T-helper 1 cell treated with Interleukin-12 subunit alpha and Interleukin-12 subunit beta and Interleukin-4 antibody, amounts not matched to agents 30 μg/mL and 1 μg/mL, for 36 hours (primary cell): ENCODE data around the gene HDDC2.
A peak's percentile ranks its signal among the peaks of the same experiment; 100 is the strongest.

ENCODE experiments used
- H3K27ac Mint-ChIP-seq: one replicate; pipeline ENCODE4 v1.8.0; 2021; ENCODE audit warnings: mild to moderate bottlenecking, mixed read lengths
- H3K27me3 Mint-ChIP-seq: one replicate; pipeline ENCODE4 v1.8.0; 2021; ENCODE audit warnings: low read depth, mixed read lengths
- H3K36me3 Mint-ChIP-seq: one replicate; pipeline ENCODE4 v1.8.0; 2021; ENCODE audit warnings: low read depth, mixed read lengths
- H3K4me1 Mint-ChIP-seq: one replicate; pipeline ENCODE4 v1.8.0; 2021; ENCODE audit warnings: low read depth, mixed read lengths
- H3K4me3 Mint-ChIP-seq: one replicate; pipeline ENCODE4 v1.8.0; 2021; ENCODE audit warnings: mild to moderate bottlenecking, moderate library complexity, mixed read lengths
- H3K9me3 Mint-ChIP-seq: one replicate; pipeline ENCODE4 v1.8.0; 2021; ENCODE audit warnings: mixed read lengths

Gene HDDC2

GRCh38 chr6:125314009-125314581, 12.3 kb upstream of the HDDC2 start:
- Mint-ChIP-seq H3K27ac (no peak overlapping the region), H3K27me3 (peaks cover 15% of the 10 kb centered on the region), H3K4me3 (no peak overlapping the region), H3K9me3 (no peaks in the 10 kb centered on the region), H3K36me3 (no peaks in the 10 kb centered on the region), H3K4me1 (no peaks in the 10 kb centered on the region)

- H3K4me3 Mint-ChIP-seq, result no peak overlapping the region
- peaks cover 4% of the 10 kb centered on the region for H3K4me1 Mint-ChIP-seq
- peaks cover 15% of the 10 kb centered on the region for H3K27me3 Mint-ChIP-seq
- no peaks in the 10 kb centered on the region for H3K36me3 Mint-ChIP-seq
- H3K27ac Mint-ChIP-seq, result no peak overlapping the region
- H3K9me3 Mint-ChIP-seq, result no peaks in the 10 kb centered on the region
Measured at GRCh38 chr6:125312950-125313349, 11.2 kb upstream of the HDDC2 start.

- Mint-ChIP-seq H3K4me3 (no peak overlapping the region), H3K27ac (no peak overlapping the region), H3K27me3 (peaks cover 15% of the 10 kb centered on the region), H3K36me3 (no peaks in the 10 kb centered on the region), H3K9me3 (no peaks in the 10 kb centered on the region), H3K4me1 (peaks cover 6% of the 10 kb centered on the region)
Measured at GRCh38 chr6:125312478-125312877, 10.7 kb upstream of the HDDC2 start.

GRCh38 chr6:125310994-125311649, 9.4 kb upstream of the HDDC2 start:
- no peaks in the 10 kb centered on the region for H3K36me3 Mint-ChIP-seq
- no peak overlapping the region for H3K27ac Mint-ChIP-seq
- no peaks in the 10 kb centered on the region for H3K9me3 Mint-ChIP-seq
- H3K4me1 Mint-ChIP-seq, result peaks cover 6% of the 10 kb centered on the region
- H3K27me3 Mint-ChIP-seq, result peaks cover 23% of the 10 kb centered on the region
- no peak overlapping the region for H3K4me3 Mint-ChIP-seq

GRCh38 chr6:125307964-125308615, 6.3 kb upstream of the HDDC2 start:
- Mint-ChIP-seq H3K27ac (no peak overlapping the region), H3K9me3 (no peaks in the 10 kb centered on the region), H3K27me3 (peaks cover 40% of the 10 kb centered on the region), H3K4me3 (no peak overlapping the region), H3K36me3 (no peaks in the 10 kb centered on the region), H3K4me1 (peaks cover 12% of the 10 kb centered on the region)

DNA sequence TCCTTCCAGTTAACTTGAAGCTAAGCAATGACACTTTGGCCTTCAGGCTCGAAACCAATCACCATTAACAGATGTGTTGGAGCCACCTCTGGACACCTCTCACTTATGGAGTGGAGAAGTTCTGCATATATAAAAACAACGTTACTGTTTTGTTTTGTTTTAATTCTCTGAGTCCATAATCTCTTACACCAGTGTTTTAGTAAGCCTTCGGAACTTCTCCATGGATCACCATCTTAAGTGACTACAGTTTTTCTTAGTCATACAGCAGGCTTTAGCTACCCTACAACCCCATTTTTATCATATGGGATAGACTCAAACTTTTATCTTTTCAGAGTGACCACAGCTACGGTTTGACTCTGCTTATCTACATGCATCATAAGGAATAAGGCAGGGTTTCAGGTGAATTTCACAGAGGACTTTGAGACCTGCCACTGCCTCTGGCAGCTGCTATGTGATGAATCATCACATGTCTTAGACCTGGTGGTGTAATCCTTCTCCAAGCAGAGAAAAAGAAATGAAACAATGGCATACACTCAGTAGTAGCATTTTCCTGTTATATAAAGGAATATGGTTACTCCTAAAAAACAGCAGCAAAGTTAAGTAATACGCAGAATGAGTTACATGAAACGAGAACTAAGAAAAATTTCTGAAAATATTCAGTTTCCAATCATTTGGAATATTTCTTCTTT, 5.5 kb upstream of the HDDC2 start:
- Mint-ChIP-seq H3K4me3 (no peak overlapping the region), H3K27me3 (peaks cover 37% of the 10 kb centered on the region), H3K4me1 (peaks cover 18% of the 10 kb centered on the region), H3K27ac (no peak overlapping the region), H3K36me3 (no peaks in the 10 kb centered on the region), H3K9me3 (no peaks in the 10 kb centered on the region)

- no peaks in the 10 kb centered on the region for H3K9me3 Mint-ChIP-seq
Measured at GRCh38 chr6:125306756-125307149, 5.0 kb upstream of the HDDC2 start.

GRCh38 chr6:125304970-125305660, 3.3 kb upstream of the HDDC2 start:
- Mint-ChIP-seq H3K4me3 (no peak overlapping the region), H3K9me3 (no peaks in the 10 kb centered on the region), H3K36me3 (peaks cover 3% of the 10 kb centered on the region), H3K27me3 (peaks cover 28% of the 10 kb centered on the region), H3K27ac (no peak overlapping the region), H3K4me1 (peaks cover 31% of the 10 kb centered on the region)

More at GRCh38 chr6:125306756-125307149, 5.0 kb upstream of the HDDC2 start:
- Mint-ChIP-seq H3K27ac (no peak overlapping the region), H3K36me3 (no peaks in the 10 kb centered on the region), H3K27me3 (peaks cover 32% of the 10 kb centered on the region), H3K4me3 (no peak overlapping the region), H3K4me1 (peaks cover 21% of the 10 kb centered on the region)

GRCh38 chr6:125303512-125303854, 1.7 kb upstream of the HDDC2 start:
- Mint-ChIP-seq H3K4me1 (peaks cover 37% of the 10 kb centered on the region), H3K27ac (peak overlapping the region; percentile 38), H3K4me3 (peak overlapping the region; percentile 7), H3K27me3 (peaks cover 28% of the 10 kb centered on the region), H3K9me3 (no peaks in the 10 kb centered on the region), H3K36me3 (peaks cover 13% of the 10 kb centered on the region)

DNA sequence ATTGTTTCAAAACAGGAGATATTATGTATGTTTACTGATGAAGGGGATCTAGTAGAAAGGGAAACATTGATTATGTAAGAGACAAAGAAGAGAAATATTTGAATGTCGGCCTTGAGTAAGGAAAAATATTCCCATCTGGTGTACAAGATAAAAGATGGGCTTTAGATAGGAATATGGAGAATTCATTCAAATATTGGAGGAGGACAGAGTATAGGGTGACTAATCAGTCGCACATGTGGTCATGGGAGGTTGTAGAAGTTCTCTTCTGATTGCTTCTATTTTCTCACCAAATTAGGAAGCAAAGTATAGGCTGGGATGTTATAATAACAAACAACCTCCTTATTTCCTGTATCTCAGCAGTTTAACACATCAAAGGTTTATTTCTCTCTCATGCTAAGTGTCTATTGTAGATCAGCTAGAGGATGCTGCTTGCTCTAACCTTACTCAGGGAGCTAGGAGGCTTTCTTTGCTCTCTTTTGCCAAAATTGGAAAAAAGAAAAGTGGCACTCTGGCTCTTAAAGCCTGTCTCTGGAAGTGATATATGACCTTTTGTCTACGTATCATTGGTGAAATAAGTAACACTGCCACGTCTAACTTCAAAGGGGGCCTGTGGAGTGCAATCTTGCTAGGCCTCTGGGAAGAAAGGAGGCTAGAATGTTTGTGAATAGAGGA, 1.2 kb upstream of the HDDC2 start:
- peaks cover 38% of the 10 kb centered on the region for H3K4me1 Mint-ChIP-seq
- H3K4me3 Mint-ChIP-seq, result peak overlapping the region; percentile 11
- H3K27me3 Mint-ChIP-seq, result peaks cover 28% of the 10 kb centered on the region
- peak overlapping the region; percentile 88 for H3K27ac Mint-ChIP-seq
- no peaks in the 10 kb centered on the region for H3K9me3 Mint-ChIP-seq
- peaks cover 17% of the 10 kb centered on the region for H3K36me3 Mint-ChIP-seq

DNA sequence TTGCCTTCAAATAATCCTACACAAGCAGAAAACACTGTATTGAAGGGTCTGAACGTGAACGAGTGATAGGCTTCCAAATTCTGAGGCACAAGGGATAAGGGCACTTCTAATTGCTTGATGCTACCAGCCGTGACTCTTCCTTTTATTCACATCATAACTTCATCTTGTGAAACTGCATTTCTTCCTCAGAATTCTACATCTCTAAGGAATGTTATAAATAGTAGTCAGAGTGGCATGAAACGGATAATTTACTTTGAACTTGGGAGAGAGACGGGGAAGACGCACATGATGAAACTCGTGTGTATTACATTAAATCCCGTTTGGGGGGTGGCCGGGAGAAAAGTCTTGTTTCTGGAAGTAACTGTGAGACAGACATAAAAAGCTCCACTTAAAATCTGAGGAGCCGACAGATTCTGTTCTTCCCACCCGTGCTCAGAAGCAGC, 754 bp downstream of the HDDC2 start:
- Mint-ChIP-seq H3K27me3 (peaks cover 17% of the 10 kb centered on the region), H3K27ac (peak overlapping the region; percentile 90), H3K9me3 (no peaks in the 10 kb centered on the region), H3K4me3 (peak overlapping the region; percentile 94), H3K4me1 (peaks cover 38% of the 10 kb centered on the region), H3K36me3 (peaks cover 29% of the 10 kb centered on the region)

GRCh38 chr6:125299257-125299656, 2.5 kb downstream of the HDDC2 start:
- Mint-ChIP-seq H3K4me3 (no peak overlapping the region), H3K9me3 (no peaks in the 10 kb centered on the region), H3K4me1 (peaks cover 43% of the 10 kb centered on the region), H3K36me3 (peaks cover 36% of the 10 kb centered on the region), H3K27ac (no peak overlapping the region), H3K27me3 (peaks cover 4% of the 10 kb centered on the region)

GRCh38 chr6:125296471-125296870, 5.3 kb downstream of the HDDC2 start:
- no peaks in the 10 kb centered on the region for H3K27me3 Mint-ChIP-seq
- H3K27ac Mint-ChIP-seq, result no peak overlapping the region
- peaks cover 45% of the 10 kb centered on the region for H3K36me3 Mint-ChIP-seq
- no peak overlapping the region for H3K4me3 Mint-ChIP-seq
- no peaks in the 10 kb centered on the region for H3K9me3 Mint-ChIP-seq
- H3K4me1 Mint-ChIP-seq, result peaks cover 29% of the 10 kb centered on the region

DNA sequence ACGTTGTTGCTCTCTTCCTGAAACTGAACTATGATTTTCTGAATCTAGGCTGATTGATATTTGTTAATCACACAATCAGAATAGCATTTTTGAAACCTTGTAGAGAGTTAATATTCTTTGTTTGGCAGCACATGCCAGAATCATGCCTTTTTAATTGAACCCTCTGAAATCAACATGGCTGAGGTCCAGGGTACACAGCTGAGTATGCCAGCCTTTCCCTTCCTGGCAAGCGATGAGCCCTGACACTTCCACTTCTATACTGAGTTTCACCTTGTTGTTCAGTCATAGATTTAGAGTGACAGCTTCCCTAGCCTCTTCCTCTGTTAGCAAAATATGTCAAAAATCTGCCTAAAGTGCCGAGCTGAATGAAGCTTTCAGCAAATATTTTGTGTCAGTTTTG, 6.8 kb downstream of the HDDC2 start:
- Mint-ChIP-seq H3K27me3 (no peaks in the 10 kb centered on the region), H3K4me1 (peaks cover 16% of the 10 kb centered on the region), H3K27ac (no peak overlapping the region), H3K4me3 (no peak overlapping the region), H3K9me3 (no peaks in the 10 kb centered on the region), H3K36me3 (peaks cover 49% of the 10 kb centered on the region)
